GM18517 (cell line): ENCODE results near the gene C6orf15.

Source experiments
- ATAC-seq: cut with Tn5 transposase; IDR thresholded peaks from one replicate; pipeline ENCODE4 v1.9.1; 2021; ENCODE audit warnings: mild to moderate bottlenecking, moderate library complexity; ENCODE audit not compliant: unreplicated experiment

The C6orf15 gene

GRCh38 chr6:31131595-31131994 is 19.2 kb upstream of the C6orf15 start:
- ATAC-seq: no peak

- ATAC-seq: no peak
These were observed 18.4 kb upstream of the C6orf15 start for GRCh38 chr6:31130751-31131150.

GRCh38 chr6:31129130-31129529 is 16.8 kb upstream of the C6orf15 start:
- ATAC-seq: no peak

- no peak for ATAC-seq
These were observed 15.8 kb upstream of the C6orf15 start for GRCh38 chr6:31128093-31128676.

GRCh38 chr6:31126396-31127175 is 14.2 kb upstream of the C6orf15 start:
- ATAC-seq: no peak

- no peak for ATAC-seq
These were observed 13.4 kb upstream of the C6orf15 start for GRCh38 chr6:31125586-31126363.

- ATAC-seq: no peak
These were observed 12.8 kb upstream of the C6orf15 start for GRCh38 chr6:31125162-31125561.

GRCh38 chr6:31122791-31123706 is 10.7 kb upstream of the C6orf15 start:
- ATAC-seq: no peak

- no peak for ATAC-seq
These were observed 8.9 kb upstream of the C6orf15 start for GRCh38 chr6:31121131-31121790.

GRCh38 chr6:31120151-31120915 is 8.0 kb upstream of the C6orf15 start, which contains the start of gene CDSN:
TSS of gene CDSN (minus strand) at chr6:31120446. CDS start at chr6:31120419, 27 bp downstream.
- no peak for ATAC-seq

- ATAC-seq: no peak
These were observed 5.8 kb upstream of the C6orf15 start for GRCh38 chr6:31118178-31118577.

- ATAC-seq: no peak
These were observed 4.4 kb upstream of the C6orf15 start for GRCh38 chr6:31116661-31117385.

GRCh38 chr6:31115941-31116560 is 3.7 kb upstream of the C6orf15 start:
- no peak for ATAC-seq

- ATAC-seq: no peak
These were observed 2.8 kb upstream of the C6orf15 start for GRCh38 chr6:31114970-31115849.

GRCh38 chr6:31114541-31114878 is 2.1 kb upstream of the C6orf15 start, which contains the start of gene PSORS1C1:
TSS of gene PSORS1C1 (plus strand) at chr6:31114800. CDS start at chr6:31129633, 14,833 bp downstream.
- no peak for ATAC-seq

- ATAC-seq: no peak
These were observed 1.6 kb upstream of the C6orf15 start for GRCh38 chr6:31113861-31114540.

GRCh38 chr6:31111712-31112111 is 663 bp downstream of the C6orf15 start:
- no peak for ATAC-seq
